ENCODE measurements around the gene A1BG. TPM values are rescaled to one million over a fixed set of nuclear protein-coding genes. Genes with fewer than 3 reads are reported as not detected.

A1BG gene
- total RNA-seq, 1 donor from 2014 or later: under 0.01 TPM

GRCh38 chr19:58386576-58387337, 33.5 kb upstream of the A1BG start, which contains the start of gene RPS5:
Gene RPS5 (plus strand): TSS chr19:58387269. CDS start chr19:58388138, 869 bp downstream.
- Histone ChIP-seq H3K9me3 (ENCODE audit: control insufficient read depth in 3 of 3, low read length in 3 of 3) (no peaks in the 10 kb centered on the region), H3K27me3 (ENCODE audit: control insufficient read depth in 3 of 3, insufficient read depth in 3 of 3, low read length in 3 of 3) (no peaks in the 10 kb centered on the region), H3K4me1 (ENCODE audit: control insufficient read depth in 3 of 3, insufficient read depth in 3 of 3, low read length in 3 of 3) (peaks cover 25 to 37% (median 36%) of the 10 kb centered on the region in 3 donors)

GRCh38 chr19:58385891-58386575, 32.7 kb upstream of the A1BG start:
- H3K27me3 ChIP-seq (ENCODE audit: control insufficient read depth in 3 of 3, insufficient read depth in 3 of 3, low read length in 3 of 3): no peaks in the 10 kb centered on the region
- peak overlapping the region; percentile 71 to 95 (median 91) for H3K4me3 ChIP-seq (ENCODE audit: low read length in 3 of 3)
- H3K36me3 ChIP-seq (ENCODE audit: control insufficient read depth in 3 of 3, insufficient read depth in 3 of 3, low read length in 3 of 3): peaks cover 7 to 11% (median 9%) of the 10 kb centered on the region in 3 donors
- H3K4me1 ChIP-seq (ENCODE audit: control insufficient read depth in 3 of 3, insufficient read depth in 3 of 3, low read length in 3 of 3): peaks cover 29 to 40% (median 38%) of the 10 kb centered on the region in 3 donors
- H3K9ac ChIP-seq (ENCODE audit: low read depth in 1 of 3, low read length in 3 of 3): peak overlapping the region; percentile 97 to 99 (median 98)
- H3K9me3 ChIP-seq (ENCODE audit: control insufficient read depth in 3 of 3, low read length in 3 of 3): no peaks in the 10 kb centered on the region
- peak overlapping the region; percentile 98 for H3K27ac ChIP-seq (ENCODE audit: low read depth, low read length)

More at GRCh38 chr19:58386576-58387337, 33.5 kb upstream of the A1BG start, which contains the start of gene RPS5:
- Histone ChIP-seq H3K4me3 (ENCODE audit: low read length in 3 of 3) (peak within 1 kb of the TSS; percentile 71 to 95 (median 91)), H3K36me3 (ENCODE audit: control insufficient read depth in 3 of 3, insufficient read depth in 3 of 3, low read length in 3 of 3) (peaks cover 7 to 11% (median 9%) of the 10 kb centered on the region in 3 donors), H3K27ac (ENCODE audit: low read depth, low read length) (peak within 1 kb of the TSS; percentile 98), H3K9ac (ENCODE audit: low read depth in 1 of 3, low read length in 3 of 3) (peak within 1 kb of the TSS; percentile 97 to 99 (median 98))

DNA sequence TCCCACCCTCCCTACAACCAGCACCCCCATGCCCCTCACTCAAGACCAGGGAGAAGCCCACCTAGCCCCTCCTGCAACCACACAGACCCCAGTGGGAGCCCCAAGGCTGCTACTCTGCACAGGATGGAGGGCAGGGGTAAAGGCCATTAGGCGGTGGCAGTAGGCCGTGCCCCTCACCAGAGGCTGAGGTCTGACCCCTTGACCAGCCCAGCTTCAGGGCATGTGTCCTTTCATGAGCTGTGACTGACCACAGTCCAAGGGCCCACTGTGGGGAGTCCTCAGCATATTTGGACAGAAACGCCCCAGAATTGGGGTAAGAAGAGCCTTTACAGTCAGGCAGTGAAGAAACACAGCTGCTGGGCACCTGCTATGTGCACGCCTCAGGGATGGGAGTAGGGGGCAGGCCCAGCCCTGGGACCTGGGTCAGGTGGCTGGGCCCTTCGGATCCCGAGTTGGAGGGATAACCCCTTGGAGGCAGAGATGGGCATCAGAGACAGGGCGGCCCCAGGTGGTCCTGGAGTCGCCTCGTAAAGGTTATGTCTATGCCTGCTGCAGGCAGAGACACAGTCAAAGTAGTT, 32.1 kb upstream of the A1BG start:
- H3K27ac ChIP-seq (ENCODE audit: low read depth, low read length): peak overlapping the region; percentile 98
- H3K4me3 ChIP-seq (ENCODE audit: low read length in 3 of 3): peak overlapping the region; percentile 71 to 95 (median 91)
- no peaks in the 10 kb centered on the region for H3K27me3 ChIP-seq (ENCODE audit: control insufficient read depth in 3 of 3, insufficient read depth in 3 of 3, low read length in 3 of 3)
- H3K4me1 ChIP-seq (ENCODE audit: control insufficient read depth in 3 of 3, insufficient read depth in 3 of 3, low read length in 3 of 3): peaks cover 30 to 41% (median 40%) of the 10 kb centered on the region in 3 donors
- no peaks in the 10 kb centered on the region for H3K9me3 ChIP-seq (ENCODE audit: control insufficient read depth in 3 of 3, low read length in 3 of 3)
- peaks cover 7 to 11% (median 9%) of the 10 kb centered on the region in 3 donors for H3K36me3 ChIP-seq (ENCODE audit: control insufficient read depth in 3 of 3, insufficient read depth in 3 of 3, low read length in 3 of 3)
- peak overlapping the region; percentile 97 to 99 (median 98) for H3K9ac ChIP-seq (ENCODE audit: low read depth in 1 of 3, low read length in 3 of 3)

DNA sequence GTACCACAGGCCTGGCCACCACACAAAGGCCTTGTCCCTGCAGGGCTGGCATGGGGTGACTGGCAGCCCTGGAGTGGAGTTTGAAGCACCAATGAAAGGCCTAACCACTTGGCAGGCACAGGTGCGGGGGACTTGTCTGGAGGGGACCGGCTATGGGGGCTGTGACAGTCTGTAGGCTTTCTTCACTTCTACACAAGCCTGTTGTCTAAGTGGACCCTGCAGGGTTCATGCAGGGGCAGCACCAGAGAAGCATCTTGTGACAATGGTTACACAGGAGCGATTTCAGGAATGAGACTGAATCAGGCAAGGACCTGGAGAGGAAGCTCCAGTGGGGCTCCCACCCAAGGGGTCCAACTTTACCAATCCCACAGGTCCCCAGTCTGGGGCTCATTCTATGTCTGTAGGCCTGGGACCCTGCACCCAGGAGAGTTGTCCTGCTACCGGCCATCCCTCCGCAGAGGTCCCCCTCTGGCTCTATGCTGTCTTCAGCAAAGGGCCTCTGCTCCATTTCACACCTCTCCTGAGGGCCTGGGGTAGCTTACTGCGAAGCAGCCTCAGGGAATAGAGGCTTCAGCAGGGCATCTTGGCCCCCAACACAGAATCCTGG, 29.8 kb upstream of the A1BG start:
- Histone ChIP-seq H3K4me1 (ENCODE audit: control insufficient read depth in 3 of 3, insufficient read depth in 3 of 3, low read length in 3 of 3) (peaks cover 41 to 54% (median 51%) of the 10 kb centered on the region in 3 donors), H3K36me3 (ENCODE audit: control insufficient read depth in 3 of 3, insufficient read depth in 3 of 3, low read length in 3 of 3) (peaks cover under 1 to 2% (median under 1%) of the 10 kb centered on the region in 3 donors), H3K27me3 (ENCODE audit: control insufficient read depth in 3 of 3, insufficient read depth in 3 of 3, low read length in 3 of 3) (no peaks in the 10 kb centered on the region), H3K4me3 (ENCODE audit: low read length in 3 of 3) (no peak overlapping the region), H3K27ac (ENCODE audit: low read depth, low read length) (no peak overlapping the region), H3K9ac (ENCODE audit: low read depth in 1 of 3, low read length in 3 of 3) (no peak overlapping the region), H3K9me3 (ENCODE audit: control insufficient read depth in 3 of 3, low read length in 3 of 3) (no peaks in the 10 kb centered on the region)

DNA sequence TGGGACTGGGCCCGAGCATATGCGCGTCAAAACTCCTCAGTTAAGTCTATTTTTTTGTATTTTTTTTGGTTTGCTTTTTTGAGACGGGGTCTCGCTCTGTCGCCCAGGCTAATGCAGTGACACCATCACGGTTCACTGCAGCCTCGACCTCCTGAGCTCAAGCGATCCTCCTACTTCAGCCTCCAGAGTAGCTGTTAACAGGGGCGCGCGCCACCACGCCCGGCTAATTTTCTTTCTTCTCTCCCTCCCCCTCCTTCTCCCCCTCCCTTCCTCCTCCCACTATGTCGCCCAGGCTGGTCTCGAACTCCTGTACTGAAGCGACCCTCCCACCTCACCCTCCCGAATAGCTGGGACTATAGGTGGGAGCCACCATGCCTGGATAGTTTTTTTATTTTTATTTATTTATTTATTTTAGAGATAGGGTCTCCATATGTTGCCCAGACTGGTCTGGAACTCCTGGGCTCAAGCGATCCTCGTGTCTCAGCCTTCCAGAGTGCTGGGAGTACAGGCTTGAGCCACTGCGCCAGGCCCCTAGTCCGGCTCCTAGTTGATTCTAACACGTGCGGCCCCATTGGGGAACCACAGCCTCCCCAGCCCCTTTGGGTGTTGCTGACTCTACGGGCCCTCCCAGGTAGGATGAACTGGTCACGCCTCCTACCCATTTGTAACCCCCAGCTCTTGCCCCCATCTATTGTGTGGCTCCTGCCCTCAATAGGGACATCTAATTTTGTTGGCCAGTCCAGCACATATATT, 28.3 kb upstream of the A1BG start:
- peak overlapping the region; percentile 69 to 94 (median 89) for H3K9ac ChIP-seq (ENCODE audit: low read depth in 1 of 3, low read length in 3 of 3)

DNA sequence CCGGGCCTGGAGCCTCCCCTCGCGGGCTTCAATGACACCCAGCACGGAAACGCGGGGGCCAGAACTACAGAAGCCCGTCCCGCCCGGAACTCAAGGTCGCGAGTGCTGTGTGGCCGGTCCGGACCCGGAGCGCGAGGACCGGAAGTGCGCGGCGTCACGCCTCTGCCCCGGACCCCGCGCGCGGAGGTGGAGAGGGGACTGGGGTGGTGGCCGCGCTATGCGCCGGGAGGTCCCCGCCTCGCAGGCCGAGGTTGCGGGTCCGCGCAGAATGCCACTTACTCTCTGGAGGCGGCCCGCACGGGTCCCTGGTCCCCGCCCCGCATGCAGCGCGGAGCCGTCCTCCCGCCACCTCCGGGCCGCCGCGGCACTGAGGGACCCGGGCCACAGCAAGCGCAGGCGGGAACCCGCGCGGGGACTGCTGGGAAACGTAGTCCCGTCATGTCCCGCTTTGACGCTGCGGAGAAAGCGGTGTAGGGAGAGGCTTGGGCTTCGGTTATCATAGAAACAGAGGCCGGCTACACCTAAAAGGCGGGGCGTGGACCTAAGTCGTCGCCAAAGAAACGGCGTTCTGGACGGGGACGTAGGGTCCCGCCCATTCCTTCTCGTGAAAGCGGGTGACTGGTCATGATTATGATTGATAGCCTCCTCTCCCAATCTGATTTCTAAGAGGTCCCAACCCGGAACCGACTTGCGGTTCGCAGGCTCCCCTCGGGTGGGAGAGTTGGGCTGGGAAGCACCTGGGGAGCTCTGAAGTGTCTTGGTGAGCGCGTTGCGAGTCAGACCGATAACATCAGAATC, 27.6 kb upstream of the A1BG start, which contains the start of gene ZNF837:
Gene ZNF837 (minus strand): TSS at position 369 of the 798 bp plus-strand sequence. CDS start 11,698 bp downstream, outside the sequence.
- no peaks in the 10 kb centered on the region for H3K36me3 ChIP-seq (ENCODE audit: control insufficient read depth in 3 of 3, insufficient read depth in 3 of 3, low read length in 3 of 3)
- peak within 1 kb of the TSS; percentile 90 to 94 (median 90) for H3K4me3 ChIP-seq (ENCODE audit: low read length in 3 of 3)
- peaks cover 31 to 39% (median 37%) of the 10 kb centered on the region in 3 donors for H3K4me1 ChIP-seq (ENCODE audit: control insufficient read depth in 3 of 3, insufficient read depth in 3 of 3, low read length in 3 of 3)
- H3K27ac ChIP-seq (ENCODE audit: low read depth, low read length): peak within 1 kb of the TSS; percentile 85
- H3K9ac ChIP-seq (ENCODE audit: low read depth in 1 of 3, low read length in 3 of 3): peak within 1 kb of the TSS; percentile 83 to 94 (median 89)
- H3K9me3 ChIP-seq (ENCODE audit: control insufficient read depth in 3 of 3, low read length in 3 of 3): no peaks in the 10 kb centered on the region
- no peaks in the 10 kb centered on the region for H3K27me3 ChIP-seq (ENCODE audit: control insufficient read depth in 3 of 3, insufficient read depth in 3 of 3, low read length in 3 of 3)

More for the DNA sequence above, 28.3 kb upstream of the A1BG start:
- no peaks in the 10 kb centered on the region for H3K27me3 ChIP-seq (ENCODE audit: control insufficient read depth in 3 of 3, insufficient read depth in 3 of 3, low read length in 3 of 3)
- no peaks in the 10 kb centered on the region for H3K36me3 ChIP-seq (ENCODE audit: control insufficient read depth in 3 of 3, insufficient read depth in 3 of 3, low read length in 3 of 3)
- H3K9me3 ChIP-seq (ENCODE audit: control insufficient read depth in 3 of 3, low read length in 3 of 3): no peaks in the 10 kb centered on the region
- H3K27ac ChIP-seq (ENCODE audit: low read depth, low read length): peak overlapping the region; percentile 85
- peaks cover 34 to 46% (median 44%) of the 10 kb centered on the region in 3 donors for H3K4me1 ChIP-seq (ENCODE audit: control insufficient read depth in 3 of 3, insufficient read depth in 3 of 3, low read length in 3 of 3)
- H3K4me3 ChIP-seq (ENCODE audit: low read length in 3 of 3): peak overlapping the region; percentile 90 to 94 (median 90)

DNA sequence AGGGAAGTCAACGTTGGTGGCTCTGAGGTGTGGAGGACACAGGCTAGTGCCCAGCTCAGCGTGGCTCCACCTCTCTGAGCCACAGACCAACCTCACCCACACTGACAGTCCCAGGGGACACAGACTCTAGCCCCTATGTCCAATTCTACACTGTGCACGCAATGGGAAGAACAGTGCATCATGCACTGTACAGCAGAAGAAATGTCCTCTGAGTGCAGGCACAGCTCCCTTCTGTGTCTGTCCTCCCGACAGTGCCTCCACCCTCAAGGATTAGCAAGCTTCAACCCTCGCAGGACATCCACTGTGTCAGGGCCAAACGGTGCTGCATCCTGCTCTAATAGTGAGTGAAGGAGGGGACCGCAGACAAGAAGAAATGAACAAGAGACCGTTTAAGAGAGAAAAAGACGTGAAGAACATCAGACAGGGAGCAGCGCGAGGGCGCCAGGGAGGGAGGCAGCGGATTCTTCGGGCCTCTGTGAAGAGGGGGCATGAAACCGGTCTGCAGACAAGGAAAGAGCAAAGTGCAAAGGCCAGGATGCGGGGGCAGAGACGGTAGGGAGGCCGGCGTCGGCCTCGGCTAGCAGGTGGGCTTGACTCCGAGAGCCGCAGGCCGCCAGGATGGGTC, 26.9 kb upstream of the A1BG start:
- Histone ChIP-seq H3K4me1 (ENCODE audit: control insufficient read depth in 3 of 3, insufficient read depth in 3 of 3, low read length in 3 of 3) (peaks cover 24 to 31% (median 30%) of the 10 kb centered on the region in 3 donors), H3K9me3 (ENCODE audit: control insufficient read depth in 3 of 3, low read length in 3 of 3) (no peaks in the 10 kb centered on the region), H3K36me3 (ENCODE audit: control insufficient read depth in 3 of 3, insufficient read depth in 3 of 3, low read length in 3 of 3) (no peaks in the 10 kb centered on the region)

DNA sequence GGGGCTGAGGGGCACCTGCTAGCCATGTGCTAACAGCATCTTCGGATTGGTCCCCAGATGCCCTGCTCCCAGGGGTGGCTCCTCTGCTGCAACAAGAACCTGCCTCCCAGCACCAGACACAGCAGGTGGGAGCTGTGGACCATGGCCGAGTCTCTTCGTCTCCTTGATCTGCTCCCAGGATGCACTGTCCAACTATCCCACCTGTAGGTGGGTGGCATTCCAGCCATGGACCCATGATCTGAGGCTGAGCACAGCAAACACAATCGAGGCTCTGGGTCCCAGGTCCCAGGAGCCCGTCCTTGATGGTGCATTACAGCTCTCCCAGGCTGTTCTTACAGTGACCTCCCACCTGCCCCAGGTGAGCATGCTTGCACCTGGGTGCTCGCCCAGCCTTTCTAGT, 26.0 kb upstream of the A1BG start:
- H3K27me3 ChIP-seq (ENCODE audit: control insufficient read depth in 3 of 3, insufficient read depth in 3 of 3, low read length in 3 of 3): no peaks in the 10 kb centered on the region
- H3K9ac ChIP-seq (ENCODE audit: low read depth in 1 of 3, low read length in 3 of 3): no peak overlapping the region
- no peaks in the 10 kb centered on the region for H3K9me3 ChIP-seq (ENCODE audit: control insufficient read depth in 3 of 3, low read length in 3 of 3)
- no peak overlapping the region for H3K27ac ChIP-seq (ENCODE audit: low read depth, low read length)
- H3K36me3 ChIP-seq (ENCODE audit: control insufficient read depth in 3 of 3, insufficient read depth in 3 of 3, low read length in 3 of 3): no peaks in the 10 kb centered on the region
- H3K4me1 ChIP-seq (ENCODE audit: control insufficient read depth in 3 of 3, insufficient read depth in 3 of 3, low read length in 3 of 3): peaks cover 24 to 26% (median 24%) of the 10 kb centered on the region in 3 donors
- peak overlapping the region in 2 of 3 donors; percentile 49 to 90 for H3K4me3 ChIP-seq (ENCODE audit: low read length in 3 of 3)

More for the DNA sequence above, 26.9 kb upstream of the A1BG start:
- Histone ChIP-seq H3K9ac (ENCODE audit: low read depth in 1 of 3, low read length in 3 of 3) (peak overlapping the region; percentile 83 to 94 (median 89)), H3K27ac (ENCODE audit: low read depth, low read length) (peak overlapping the region; percentile 85), H3K4me3 (ENCODE audit: low read length in 3 of 3) (peak overlapping the region; percentile 90 to 94 (median 90)), H3K27me3 (ENCODE audit: control insufficient read depth in 3 of 3, insufficient read depth in 3 of 3, low read length in 3 of 3) (no peaks in the 10 kb centered on the region)
